ENCODE data around the gene LEFTY1. TPM values are rescaled to one million over a fixed set of nuclear protein-coding genes. Genes with fewer than 3 reads are reported as not detected.

The LEFTY1 gene
- total and polyA plus RNA-seq, 2 of the 13 experiments (the other 11 are each of a cell fraction or from before 2014, with no cell fraction given) = 0.29 to 0.79 TPM

DNA sequence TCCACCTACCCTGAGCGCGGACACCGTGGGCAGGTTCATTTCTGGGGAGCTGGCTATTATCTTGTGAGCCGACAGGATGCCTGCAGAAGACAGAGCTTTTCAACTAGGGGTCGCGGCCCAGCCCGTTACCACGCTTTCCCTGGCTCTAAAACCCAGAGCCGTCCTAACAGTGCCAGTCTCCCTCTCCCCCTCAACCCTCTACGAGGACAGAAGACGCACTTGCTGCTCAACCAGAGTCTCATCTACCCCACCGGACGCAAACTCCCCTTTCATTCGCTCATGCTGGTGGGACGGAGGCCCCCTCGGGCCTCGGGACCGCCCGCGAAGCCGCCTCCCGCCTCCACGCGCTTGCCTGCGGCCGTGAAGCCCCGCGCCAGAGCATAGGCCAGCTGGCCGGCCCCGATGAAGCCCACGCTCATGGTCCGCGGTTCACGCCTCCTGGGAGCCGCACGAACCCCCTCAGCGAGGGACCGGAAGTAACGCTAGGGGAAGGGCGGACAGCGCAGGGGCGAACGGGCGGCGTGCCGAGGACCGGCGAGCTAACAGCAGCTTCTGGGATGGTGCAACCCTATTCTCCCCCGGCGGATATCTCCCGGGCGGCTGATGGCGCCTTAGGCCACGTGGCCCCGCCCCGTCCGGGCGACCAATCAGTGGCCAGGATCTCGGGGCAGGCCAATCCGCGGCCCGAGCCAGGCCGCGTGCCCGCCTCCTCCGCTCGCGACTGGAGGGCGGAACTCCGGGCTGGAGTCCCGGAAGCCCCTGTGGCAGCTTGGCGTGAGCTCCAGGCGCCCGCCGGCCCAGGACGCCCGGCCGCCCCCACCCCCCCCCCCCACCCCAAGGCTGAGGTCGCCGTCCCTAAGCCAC is 35.0 kb upstream of the LEFTY1 start, which contains the start of gene PYCR2 (continued):
- peak; percentile 34; the same call in 1 of the 2 replicates for TF ChIP-seq ZNF318 (CRISPR knock-in tag; IDR thresholded peaks at IDR 0.05)
- peak; percentile 74; the same call in 1 of the 2 replicates for TF ChIP-seq REL (CRISPR knock-in tag; conservative IDR thresholded peaks at IDR 0.05)
- TF ChIP-seq GLI4 (CRISPR knock-in tag; IDR thresholded peaks at IDR 0.05; ENCODE audit: borderline replicate concordance) = peak; percentile 95; the same call in 1 of the 2 replicates
- no peak for TF ChIP-seq ZSCAN22 (CRISPR knock-in tag; IDR thresholded peaks at IDR 0.05)
- TF ChIP-seq ZNF143 (CRISPR knock-in tag; IDR thresholded peaks at IDR 0.05) = no peak
- TF ChIP-seq HOXA5 (CRISPR knock-in tag; IDR thresholded peaks at IDR 0.05) = peak; percentile 34; the same call in 1 of the 2 replicates
- TF ChIP-seq ZNF44 (CRISPR knock-in tag; IDR thresholded peaks at IDR 0.05) = peak; percentile 72; the same call in 1 of the 2 replicates
- TF ChIP-seq, protein P1, sequence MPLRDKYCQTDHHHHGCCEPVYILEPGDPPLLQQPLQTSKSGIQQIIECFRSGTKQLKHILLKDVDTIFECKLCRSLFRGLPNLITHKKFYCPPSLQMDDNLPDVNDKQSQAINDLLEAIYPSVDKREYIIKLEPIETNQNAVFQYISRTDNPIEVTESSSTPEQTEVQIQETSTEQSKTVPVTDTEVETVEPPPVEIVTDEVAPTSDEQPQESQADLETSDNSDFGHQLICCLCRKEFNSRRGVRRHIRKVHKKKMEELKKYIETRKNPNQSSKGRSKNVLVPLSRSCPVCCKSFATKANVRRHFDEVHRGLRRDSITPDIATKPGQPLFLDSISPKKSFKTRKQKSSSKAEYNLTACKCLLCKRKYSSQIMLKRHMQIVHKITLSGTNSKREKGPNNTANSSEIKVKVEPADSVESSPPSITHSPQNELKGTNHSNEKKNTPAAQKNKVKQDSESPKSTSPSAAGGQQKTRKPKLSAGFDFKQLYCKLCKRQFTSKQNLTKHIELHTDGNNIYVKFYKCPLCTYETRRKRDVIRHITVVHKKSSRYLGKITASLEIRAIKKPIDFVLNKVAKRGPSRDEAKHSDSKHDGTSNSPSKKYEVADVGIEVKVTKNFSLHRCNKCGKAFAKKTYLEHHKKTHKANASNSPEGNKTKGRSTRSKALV (CRISPR knock-in tag; IDR thresholded peaks at IDR 0.05) = 0 out of 2 replicates have a peak, but pooled peaks have one; percentile 45
- no peak for TF ChIP-seq CCAR2 (optimal IDR thresholded peaks at IDR 0.05; ENCODE audit: low read depth, low read length)
- no peak for TF ChIP-seq RBM22 (optimal IDR thresholded peaks at IDR 0.05; ENCODE audit: low read length)
- TF ChIP-seq ZNF549 (CRISPR knock-in tag; IDR thresholded peaks at IDR 0.05) = 0 out of 2 replicates have a peak, but pooled peaks have one; percentile 25
- no peak for TF ChIP-seq HNRNPH1 (optimal IDR thresholded peaks at IDR 0.05; ENCODE audit: low read depth, low read length)
- TF ChIP-seq, protein P2, sequence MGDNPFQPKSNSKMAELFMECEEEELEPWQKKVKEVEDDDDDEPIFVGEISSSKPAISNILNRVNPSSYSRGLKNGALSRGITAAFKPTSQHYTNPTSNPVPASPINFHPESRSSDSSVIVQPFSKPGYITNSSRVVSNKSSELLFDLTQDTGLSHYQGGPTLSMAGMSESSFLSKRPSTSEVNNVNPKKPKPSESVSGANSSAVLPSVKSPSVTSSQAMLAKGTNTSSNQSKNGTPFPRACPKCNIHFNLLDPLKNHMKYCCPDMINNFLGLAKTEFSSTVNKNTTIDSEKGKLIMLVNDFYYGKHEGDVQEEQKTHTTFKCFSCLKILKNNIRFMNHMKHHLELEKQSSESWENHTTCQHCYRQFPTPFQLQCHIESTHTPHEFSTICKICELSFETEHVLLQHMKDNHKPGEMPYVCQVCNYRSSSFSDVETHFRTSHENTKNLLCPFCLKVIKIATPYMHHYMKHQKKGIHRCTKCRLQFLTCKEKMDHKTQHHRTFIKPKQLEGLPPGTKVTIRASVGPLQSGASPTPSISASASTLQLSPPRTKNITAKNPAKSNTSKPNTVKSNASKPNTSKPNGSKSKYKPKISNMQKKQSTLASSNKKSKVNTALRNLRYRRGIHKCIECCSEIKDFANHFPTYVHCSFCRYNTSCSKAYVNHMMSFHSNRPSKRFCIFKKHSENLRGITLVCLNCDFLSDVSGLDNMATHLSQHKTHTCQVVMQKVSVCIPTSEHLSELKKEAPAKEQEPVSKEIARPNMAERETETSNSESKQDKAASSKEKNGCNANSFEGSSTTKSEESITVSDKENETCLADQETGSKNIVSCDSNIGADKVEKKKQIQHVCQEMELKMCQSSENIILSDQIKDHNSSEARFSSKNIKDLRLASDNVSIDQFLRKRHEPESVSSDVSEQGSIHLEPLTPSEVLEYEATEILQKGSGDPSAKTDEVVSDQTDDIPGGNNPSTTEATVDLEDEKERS (CRISPR knock-in tag; IDR thresholded peaks at IDR 0.05) = no peak
